ENCODE measurements around the gene TBRG4.

- TF ChIP-seq CTCF (IDR thresholded peaks at IDR 0.05) (no peak), POLR2A (IDR thresholded peaks at IDR 0.05) (no peak)
These were observed 12.6 kb upstream of the TBRG4 start for GRCh38 chr7:45123913-45124710.
